ENCODE data around the gene NBPF3.

Gene NBPF3

GRCh38 chr1:21520899-21521716 lies 81.2 kb downstream of the NBPF3 start:
- no peak for DNase-seq

DNA sequence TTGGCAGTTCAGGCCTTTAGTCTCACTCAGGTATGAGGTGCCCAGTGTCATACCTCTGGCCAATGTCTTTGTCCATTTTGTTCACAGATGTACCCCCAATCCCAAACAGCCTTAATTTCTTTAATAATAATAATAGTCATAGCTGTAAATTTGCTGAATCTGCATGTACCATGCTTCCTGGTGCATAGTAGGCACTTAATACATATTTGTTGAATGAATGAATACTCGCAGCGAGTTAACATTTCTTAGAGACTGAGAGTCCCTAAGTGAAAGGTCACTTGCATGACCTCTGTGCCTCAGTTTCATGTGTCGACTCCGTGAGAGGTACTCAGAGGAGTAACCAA lies 81.8 kb downstream of the NBPF3 start:
- no peak for DNase-seq

DNA sequence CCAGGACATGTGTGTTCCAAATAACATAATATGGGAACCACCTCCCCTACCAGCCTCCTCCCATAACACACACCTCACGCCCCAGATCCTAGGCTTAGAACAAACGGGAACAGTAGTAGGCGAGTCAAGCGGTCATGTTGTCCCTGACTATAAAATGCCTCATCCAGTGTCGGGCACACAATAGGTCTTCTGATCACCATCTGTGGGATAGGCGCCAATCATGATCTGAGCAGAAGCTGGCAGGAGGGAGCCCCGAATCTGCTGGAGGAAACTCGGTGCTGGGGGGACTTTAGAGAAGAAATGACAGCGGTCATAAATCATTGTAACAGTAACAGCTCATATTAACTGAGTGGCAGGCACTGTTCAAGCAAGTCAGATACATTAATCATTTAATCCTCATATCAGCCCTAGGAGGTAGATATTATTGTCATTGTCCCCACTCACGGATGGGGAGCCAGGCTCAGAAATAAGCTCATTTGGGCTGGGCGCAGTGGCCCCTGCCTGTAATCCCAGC lies 82.6 kb downstream of the NBPF3 start:
- DNase-seq: no peak

DNA sequence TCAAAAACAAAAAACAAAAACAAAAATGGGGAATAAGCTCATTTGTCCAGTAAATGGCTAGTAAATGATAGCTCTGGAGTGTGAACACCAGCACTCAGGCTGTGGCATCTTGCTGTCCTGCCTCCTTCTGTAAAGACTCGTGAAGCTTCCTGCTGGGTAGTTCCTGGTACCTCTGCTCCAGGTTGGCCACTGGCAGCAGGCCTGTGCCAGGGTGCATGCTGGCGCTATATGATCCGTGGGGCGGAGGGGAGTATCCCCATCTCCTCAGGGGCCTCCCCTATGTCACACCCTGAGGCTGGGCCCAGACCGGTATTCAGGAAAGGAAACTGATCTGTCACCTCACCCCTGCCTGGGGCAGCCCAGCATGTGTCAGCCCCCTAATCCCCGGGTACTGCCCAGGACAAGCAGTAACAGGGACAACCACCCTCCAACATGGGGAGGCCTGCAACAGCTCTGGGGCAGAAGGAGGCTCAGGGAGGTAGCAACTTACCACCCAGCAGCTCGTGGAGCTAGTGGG lies 83.4 kb downstream of the NBPF3 start:
- no peak for DNase-seq

DNA sequence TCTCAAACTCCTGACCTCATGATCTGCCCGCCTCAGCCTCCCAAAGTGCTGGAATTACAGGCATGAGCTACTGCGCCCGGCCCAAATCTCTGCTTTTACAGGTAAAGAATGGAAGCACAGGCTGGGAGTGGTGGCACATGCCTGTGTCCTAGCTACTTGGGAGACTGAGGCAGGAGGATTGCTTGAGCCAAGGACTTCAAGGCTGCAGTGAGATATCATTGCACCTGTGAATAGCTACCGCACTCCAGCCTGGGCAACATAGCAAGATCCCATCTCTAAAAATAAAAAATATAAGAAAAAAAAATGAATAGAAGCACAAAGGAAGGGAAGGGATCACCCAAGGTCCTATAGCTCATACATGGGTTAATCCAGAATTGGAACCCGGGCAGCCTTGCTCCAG lies 84.3 kb downstream of the NBPF3 start:
- no peak for DNase-seq

DNA sequence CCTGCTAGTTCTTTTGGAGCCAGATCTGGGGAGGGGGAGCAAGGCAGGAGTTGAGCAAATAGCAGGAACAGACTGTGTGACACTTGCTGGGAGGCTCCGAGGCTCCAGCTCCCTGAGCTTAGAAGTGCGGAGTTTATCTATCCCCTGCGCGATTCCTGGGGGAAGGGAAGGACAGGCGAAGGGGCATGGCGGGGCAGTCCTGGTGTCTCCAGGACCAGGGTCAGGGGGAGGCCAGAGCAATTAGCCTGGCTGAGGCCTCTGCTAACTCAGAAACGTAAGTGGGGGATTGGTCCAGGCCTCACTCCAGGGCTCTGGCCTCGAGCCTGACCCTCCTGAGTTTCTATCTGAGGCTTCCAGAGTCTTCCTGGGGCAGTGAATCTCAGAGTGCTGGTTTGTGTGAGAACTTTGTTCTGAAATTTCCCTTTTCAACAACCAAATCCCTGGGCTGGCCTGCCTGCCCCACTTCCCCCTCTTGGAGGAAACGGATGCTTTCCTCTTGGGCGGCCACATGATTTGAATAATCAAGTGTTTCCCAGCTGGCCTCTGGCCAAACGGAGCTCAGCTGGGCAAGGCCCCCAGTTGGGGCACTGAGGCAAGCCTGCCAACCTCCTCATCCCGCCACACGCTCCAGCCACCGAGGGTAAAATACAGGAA lies 84.9 kb downstream of the NBPF3 start:
- no peak for DNase-seq

- DNase-seq: no peak
Measured at GRCh38 chr1:21525340-21525717, 85.4 kb downstream of the NBPF3 start.

DNA sequence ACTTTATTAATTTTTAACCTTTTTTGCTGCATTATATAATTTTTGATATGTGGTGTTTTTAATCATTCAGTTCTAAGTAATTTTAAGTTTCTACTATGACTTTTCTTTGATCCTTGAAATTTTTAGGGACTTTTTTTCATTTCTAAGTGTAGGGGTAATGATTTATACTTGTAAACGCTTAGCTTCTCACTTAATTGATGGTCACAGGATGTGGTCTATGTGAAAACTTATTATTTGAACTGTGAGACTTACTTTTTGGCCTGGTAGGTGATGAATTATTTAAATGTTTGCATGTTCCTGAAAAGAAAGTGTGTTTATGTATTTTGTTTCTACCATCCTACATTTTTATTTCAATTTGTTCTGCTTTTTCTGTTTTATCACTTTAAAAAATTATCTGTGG lies 86.5 kb downstream of the NBPF3 start:
- no peak for DNase-seq

- DNase-seq: no peak
Measured at GRCh38 chr1:21530368-21531016, 90.6 kb downstream of the NBPF3 start.

- no peak for DNase-seq
Measured at GRCh38 chr1:21531241-21531640, 91.3 kb downstream of the NBPF3 start.

GRCh38 chr1:21532496-21532895 lies 92.6 kb downstream of the NBPF3 start:
- DNase-seq: no peak

DNA sequence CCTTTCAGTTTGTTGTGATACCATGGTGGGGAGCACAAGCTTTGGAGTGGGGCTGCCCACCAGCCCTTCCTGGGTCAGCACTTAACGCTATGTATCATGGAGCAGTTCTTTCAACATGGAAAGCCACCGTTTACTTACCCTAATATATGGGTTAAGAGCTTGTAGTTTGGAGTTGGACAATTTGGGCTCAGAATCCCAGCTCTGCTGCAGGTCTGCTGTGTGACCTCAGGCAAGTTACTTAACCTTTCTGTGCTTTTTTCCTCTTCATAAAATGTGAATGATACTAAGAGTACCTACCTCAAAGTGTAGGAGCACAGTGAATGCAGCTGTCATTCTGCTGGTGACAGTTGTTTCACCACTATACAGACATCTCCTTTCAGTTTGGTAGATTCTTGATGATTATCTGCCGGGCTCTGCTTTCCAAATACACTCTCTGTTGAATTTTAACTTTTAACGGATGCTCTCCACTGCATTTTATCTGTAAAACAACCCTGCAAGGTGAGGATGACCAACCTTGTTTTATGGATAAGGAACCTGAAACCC lies 93.1 kb downstream of the NBPF3 start:
- DNase-seq: no peak

DNA sequence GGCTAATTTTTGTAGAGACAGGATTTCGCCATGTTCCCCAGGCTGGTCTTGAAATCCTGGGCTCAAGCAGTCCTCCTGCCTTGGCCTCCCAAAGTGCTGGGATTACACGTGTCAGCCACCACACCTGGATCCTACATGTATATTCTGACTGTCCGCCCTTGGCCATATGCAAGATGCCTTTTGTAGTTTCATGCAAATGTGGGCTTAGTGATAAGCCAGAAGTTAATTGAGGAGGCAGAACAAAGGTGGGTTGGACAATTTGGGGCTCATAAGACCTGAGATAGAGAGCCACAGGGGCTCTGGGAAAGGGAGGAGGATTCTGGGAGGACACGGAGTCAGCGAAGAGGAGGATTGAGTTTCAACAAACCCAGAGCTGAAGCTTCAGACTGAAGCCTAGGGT lies 94.2 kb downstream of the NBPF3 start:
- no peak for DNase-seq

Data from CD4-positive, alpha-beta T cell treated with Interleukin-6 for 4 hours (primary cell).